ENCODE results near the gene ADCY2.

DNA sequence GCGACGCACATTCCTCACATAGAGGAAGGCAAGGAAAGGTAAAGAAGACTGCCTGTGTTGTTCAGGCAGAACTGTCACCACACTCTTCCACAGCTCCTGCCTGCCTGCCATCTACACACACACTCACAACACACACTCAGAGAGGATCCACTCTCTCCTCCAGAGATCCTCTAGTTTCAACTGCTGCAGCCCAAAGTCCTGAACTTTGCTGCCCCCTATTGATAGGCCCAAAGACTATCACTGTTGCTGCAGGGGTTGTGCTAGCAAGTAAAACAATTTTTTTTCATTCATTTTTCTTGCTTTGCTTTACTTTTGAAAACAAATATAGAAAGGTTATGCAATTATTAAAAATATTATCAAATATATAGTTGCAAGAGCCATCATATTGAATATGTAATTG is 460.9 kb downstream of the ADCY2 start:
- TF ChIP-seq ZNF274 (IDR thresholded peaks at IDR 0.05; ENCODE audit: low read depth, low read length) (no peak), SUZ12 (IDR thresholded peaks at IDR 0.05; ENCODE audit: extremely low read depth, insufficient read depth, insufficient read length) (no peak), YY1 (IDR thresholded peaks at IDR 0.05; ENCODE audit: insufficient read depth, insufficient read length) (no peak)
